SU-DHL-6 (cell line): ENCODE measurements around the gene TOR1AIP1.

Experiments used
- EZH2phosphoT487 ChIP-seq: fragments of 200-600 bp; sonication (generic), shearing (Covaris generic); conservative IDR thresholded peaks from 2 replicates; pipeline ENCODE4 v1.6.1; 2018; ENCODE audit warnings: mild to moderate bottlenecking, antibody characterized with exemption, low read length, moderate library complexity, mixed read lengths
- TF ChIP-seq, protein P1 (sequence below): fragments of 200-600 bp; sonication (generic); IDR thresholded peaks from one replicate; pipeline ENCODE4 v1.5.1; 2017; ENCODE audit warnings: antibody characterized with exemption, mild to moderate bottlenecking, low read length, moderate library complexity; ENCODE audit not compliant: insufficient read depth, poor library complexity, severe bottlenecking

DNA sequence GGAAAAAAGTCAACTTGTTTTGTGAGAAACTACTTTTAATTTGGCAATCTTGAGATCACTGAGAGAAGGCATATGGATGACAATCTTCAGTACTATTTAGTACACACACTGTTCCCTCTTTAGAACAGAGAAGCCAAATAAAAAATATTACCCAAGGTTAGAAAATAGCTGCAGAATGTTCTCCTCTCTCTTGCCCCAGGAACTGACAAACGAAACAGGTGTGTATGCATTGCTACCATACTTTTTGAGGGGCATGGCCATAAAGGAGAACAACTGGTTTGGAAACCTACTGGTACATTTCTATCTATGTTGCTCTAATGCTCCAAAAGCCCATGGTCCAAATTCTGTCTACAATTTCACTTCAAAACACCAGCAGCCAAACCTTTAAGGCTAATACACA, 10.1 kb upstream of the TOR1AIP1 start:
- TF ChIP-seq, protein P1, sequence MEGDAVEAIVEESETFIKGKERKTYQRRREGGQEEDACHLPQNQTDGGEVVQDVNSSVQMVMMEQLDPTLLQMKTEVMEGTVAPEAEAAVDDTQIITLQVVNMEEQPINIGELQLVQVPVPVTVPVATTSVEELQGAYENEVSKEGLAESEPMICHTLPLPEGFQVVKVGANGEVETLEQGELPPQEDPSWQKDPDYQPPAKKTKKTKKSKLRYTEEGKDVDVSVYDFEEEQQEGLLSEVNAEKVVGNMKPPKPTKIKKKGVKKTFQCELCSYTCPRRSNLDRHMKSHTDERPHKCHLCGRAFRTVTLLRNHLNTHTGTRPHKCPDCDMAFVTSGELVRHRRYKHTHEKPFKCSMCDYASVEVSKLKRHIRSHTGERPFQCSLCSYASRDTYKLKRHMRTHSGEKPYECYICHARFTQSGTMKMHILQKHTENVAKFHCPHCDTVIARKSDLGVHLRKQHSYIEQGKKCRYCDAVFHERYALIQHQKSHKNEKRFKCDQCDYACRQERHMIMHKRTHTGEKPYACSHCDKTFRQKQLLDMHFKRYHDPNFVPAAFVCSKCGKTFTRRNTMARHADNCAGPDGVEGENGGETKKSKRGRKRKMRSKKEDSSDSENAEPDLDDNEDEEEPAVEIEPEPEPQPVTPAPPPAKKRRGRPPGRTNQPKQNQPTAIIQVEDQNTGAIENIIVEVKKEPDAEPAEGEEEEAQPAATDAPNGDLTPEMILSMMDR, result no peak
- TF ChIP-seq EZH2phosphoT487, result no peak
